DND-41 (cell line): ENCODE measurements around the gene TMEM266.

Experiments used
- ATAC-seq: fragments of 200-7000 bp; cut with Tn5 transposase; 3 replicates; pipeline ENCODE4 v1.9.1; 2021; ENCODE audit warnings: low read depth; ENCODE audit not compliant: insufficient read depth
- DNase-seq: peaks from one replicate; pipeline ENCODE4 v3.0.0-alpha.2; 2020
- H2AFZ ChIP-seq: 2 replicates; pipeline ENCODE4 v1.6.0; 2012; ENCODE audit warnings: low read depth, low read length
- H3K27ac ChIP-seq: 2 replicates; pipeline ENCODE4 v1.5.1; 2012; ENCODE audit warnings: low read length, inconsistent platforms
- H3K27me3 ChIP-seq: fragments of 200-600 bp; sonication (generic); 2 replicates; pipeline ENCODE4 v1.6.0; 2012; ENCODE audit warnings: low read length, mild to moderate bottlenecking, inconsistent platforms; ENCODE audit not compliant: insufficient read depth, poor library complexity
- H3K36me3 ChIP-seq: 2 replicates; pipeline ENCODE4 v1.5.1; 2012; ENCODE audit warnings: low read length, inconsistent platforms; ENCODE audit not compliant: insufficient read depth
- H3K4me1 ChIP-seq: 2 replicates; pipeline ENCODE4 v1.5.1; 2012; ENCODE audit warnings: mild to moderate bottlenecking, low read length; ENCODE audit not compliant: insufficient read depth
- H3K4me2 ChIP-seq: 2 replicates; pipeline ENCODE4 v1.6.0; 2012; ENCODE audit warnings: mild to moderate bottlenecking, moderate library complexity, low read length, inconsistent platforms; ENCODE audit not compliant: insufficient read depth
- H3K4me3 ChIP-seq, 2 experiments: fragments of 200-600 bp in 1 of 2; shearing (Covaris generic) in 1 of 2; 2 replicates each; pipeline ENCODE4 v1.5.1; 2012 to 2016; ENCODE audit warnings: inconsistent platforms in 2 of 2, low read length in 2 of 2, mild to moderate bottlenecking in 2 of 2, low read depth in 1 of 2, moderate library complexity in 1 of 2
- H3K79me2 ChIP-seq: 2 replicates; pipeline ENCODE4 v1.6.0; 2012; ENCODE audit warnings: low read length, inconsistent platforms; ENCODE audit not compliant: insufficient read depth
- H3K9ac ChIP-seq: 2 replicates; pipeline ENCODE4 v1.6.0; 2012; ENCODE audit warnings: low read depth, mild to moderate bottlenecking, inconsistent platforms, low read length, moderate library complexity
- H3K9me3 ChIP-seq: 2 replicates; pipeline ENCODE4 v1.5.1; 2012; ENCODE audit warnings: low read length, moderate library complexity, mild to moderate bottlenecking, inconsistent platforms; ENCODE audit not compliant: insufficient read depth, severe bottlenecking
- H4K20me1 ChIP-seq: 2 replicates; pipeline ENCODE4 v1.6.0; 2012; ENCODE audit warnings: low read length; ENCODE audit not compliant: insufficient read depth
- CTCF ChIP-seq: IDR thresholded peaks from 2 replicates; pipeline ENCODE4 v1.5.1; 2012; ENCODE audit warnings: borderline replicate concordance, low read length, moderate library complexity, mild to moderate bottlenecking; ENCODE audit not compliant: poor library complexity, severe bottlenecking; ENCODE audit errors: extremely low read depth
- EZH2 ChIP-seq: IDR thresholded peaks from 3 replicates; pipeline ENCODE4 v1.6.1; 2012; ENCODE audit warnings: borderline replicate concordance, low read depth, mild to moderate bottlenecking, moderate library complexity, low read length, inconsistent platforms; ENCODE audit not compliant: severe bottlenecking

TMEM266 gene

GRCh38 chr15:76190751-76191538 lies 131.2 kb downstream of the TMEM266 start:
- Histone ChIP-seq H3K4me2 (peak overlapping the region; percentile 56), H2AFZ (peak overlapping the region; percentile 24; the same call in 1 of the 2 replicates), H3K4me3 (peak overlapping the region in 1 of 2 experiments; percentile 40; a peak in 2 of 4 replicates), H3K27me3 (peaks cover 3% of the 10 kb centered on the region), H3K9ac (no peak overlapping the region), H3K36me3 (no peaks in the 10 kb centered on the region), H3K79me2 (no peaks in the 10 kb centered on the region), H3K27ac (no peak overlapping the region), H4K20me1 (no peaks in the 10 kb centered on the region), H3K4me1 (peaks cover 11% of the 10 kb centered on the region), H3K9me3 (no peaks in the 10 kb centered on the region)
- DNase-seq, result peak; percentile 74
- TF ChIP-seq EZH2 (no peak), CTCF (peak; percentile 89)
- ATAC-seq, result peak; percentile 96

GRCh38 chr15:76191539-76192244 lies 131.9 kb downstream of the TMEM266 start:
- DNase-seq, result no peak
- peaks cover 3% of the 10 kb centered on the region for H3K27me3 ChIP-seq

GRCh38 chr15:76192715-76193114 lies 132.9 kb downstream of the TMEM266 start:
- no peaks in the 10 kb centered on the region for H3K36me3 ChIP-seq
- H3K9me3 ChIP-seq, result no peaks in the 10 kb centered on the region
- peaks cover 11% of the 10 kb centered on the region for H3K4me1 ChIP-seq
- H3K9ac ChIP-seq, result no peak overlapping the region
- no peak overlapping the region for H3K4me2 ChIP-seq
- no peak overlapping the region for H3K4me3 ChIP-seq
- no peak for ATAC-seq
- no peaks in the 10 kb centered on the region for H3K79me2 ChIP-seq
- H3K27me3 ChIP-seq, result peaks cover 3% of the 10 kb centered on the region
- DNase-seq, result no peak
- no peak overlapping the region for H3K27ac ChIP-seq
- H4K20me1 ChIP-seq, result no peaks in the 10 kb centered on the region
- TF ChIP-seq EZH2 (no peak), CTCF (no peak)
- no peak overlapping the region for H2AFZ ChIP-seq

More at GRCh38 chr15:76191539-76192244, 131.9 kb downstream of the TMEM266 start:
- no peaks in the 10 kb centered on the region for H3K9me3 ChIP-seq
- no peaks in the 10 kb centered on the region for H3K36me3 ChIP-seq
- no peaks in the 10 kb centered on the region for H3K79me2 ChIP-seq
- peaks cover 11% of the 10 kb centered on the region for H3K4me1 ChIP-seq
- TF ChIP-seq CTCF (no peak), EZH2 (no peak)
- no peak overlapping the region for H3K4me3 ChIP-seq
- no peak overlapping the region for H2AFZ ChIP-seq
- H3K27ac ChIP-seq, result no peak overlapping the region
- no peak for ATAC-seq
- H3K4me2 ChIP-seq, result no peak overlapping the region
- H3K9ac ChIP-seq, result no peak overlapping the region
- no peaks in the 10 kb centered on the region for H4K20me1 ChIP-seq
